ES-I3 (cell line): ENCODE measurements around the gene C9orf40.

ENCODE experiments used
- H3K36me3 ChIP-seq: 2 replicates; pipeline ENCODE4 v1.6.1; 2013; ENCODE audit warnings: mild to moderate bottlenecking, low read length, control low read depth, moderate library complexity; ENCODE audit not compliant: insufficient read depth
- H3K4me1 ChIP-seq: 2 replicates; pipeline ENCODE4 v1.6.1; 2013; ENCODE audit warnings: mild to moderate bottlenecking, control low read depth, low read length; ENCODE audit not compliant: insufficient read depth
- H3K9ac ChIP-seq: 2 replicates; pipeline ENCODE4 v1.6.1; 2013; ENCODE audit warnings: low read depth, mild to moderate bottlenecking, low read length, moderate library complexity
- H3K9me3 ChIP-seq: 2 replicates; pipeline ENCODE4 v1.6.1; 2013; ENCODE audit warnings: mild to moderate bottlenecking, low read length, moderate library complexity; ENCODE audit not compliant: control insufficient read depth, insufficient read depth

The C9orf40 gene

GRCh38 chr9:74952201-74953151, at the start of gene C9orf40:
TSS of gene C9orf40 (minus strand) at chr9:74952912. CDS start at chr9:74952611, 301 bp downstream.
- Histone ChIP-seq H3K9ac (peak within 1 kb of the TSS; percentile 94), H3K4me1 (0 out of 2 replicates have a peak, but pooled peaks cover 3% of the 10 kb centered on the region), H3K9me3 (no peaks in the 10 kb centered on the region), H3K36me3 (no peaks in the 10 kb centered on the region)

GRCh38 chr9:75001719-75002421, 49.2 kb upstream of the C9orf40 start:
- H3K36me3 ChIP-seq, result no peaks in the 10 kb centered on the region
- H3K4me1 ChIP-seq, result no peaks in the 10 kb centered on the region
- H3K9ac ChIP-seq, result no peak overlapping the region
- H3K9me3 ChIP-seq, result no peaks in the 10 kb centered on the region

- Histone ChIP-seq H3K36me3 (no peaks in the 10 kb centered on the region), H3K9me3 (no peaks in the 10 kb centered on the region), H3K4me1 (no peaks in the 10 kb centered on the region), H3K9ac (no peak overlapping the region)
These were observed 48.1 kb upstream of the C9orf40 start for GRCh38 chr9:75000835-75001234.

- Histone ChIP-seq H3K9ac (no peak overlapping the region), H3K36me3 (no peaks in the 10 kb centered on the region), H3K9me3 (no peaks in the 10 kb centered on the region), H3K4me1 (no peaks in the 10 kb centered on the region)
These were observed 32.3 kb upstream of the C9orf40 start for GRCh38 chr9:74985041-74985440.

- Histone ChIP-seq H3K36me3 (no peaks in the 10 kb centered on the region), H3K9me3 (no peaks in the 10 kb centered on the region), H3K9ac (no peak overlapping the region), H3K4me1 (no peaks in the 10 kb centered on the region)
These were observed 31.0 kb upstream of the C9orf40 start for GRCh38 chr9:74983709-74984108.

- Histone ChIP-seq H3K36me3 (no peaks in the 10 kb centered on the region), H3K9me3 (peaks cover 5% of the 10 kb centered on the region; the same call in 1 of the 2 replicates), H3K4me1 (no peaks in the 10 kb centered on the region), H3K9ac (no peak overlapping the region)
These were observed 27.1 kb upstream of the C9orf40 start for GRCh38 chr9:74979844-74980243.

GRCh38 chr9:74977287-74977686, 24.6 kb upstream of the C9orf40 start:
- Histone ChIP-seq H3K9ac (no peak overlapping the region), H3K9me3 (peaks cover 10% of the 10 kb centered on the region; the same call in 1 of the 2 replicates), H3K4me1 (0 out of 2 replicates have a peak, but pooled peaks cover 2% of the 10 kb centered on the region), H3K36me3 (no peaks in the 10 kb centered on the region; the same call in 1 of the 2 replicates)

- H3K4me1 ChIP-seq, result 0 out of 2 replicates have a peak, but pooled peaks cover 2% of the 10 kb centered on the region
- no peak overlapping the region for H3K9ac ChIP-seq
- H3K9me3 ChIP-seq, result peaks cover 10% of the 10 kb centered on the region; the same call in 1 of the 2 replicates
- no peaks in the 10 kb centered on the region; the same call in 1 of the 2 replicates for H3K36me3 ChIP-seq
These were observed 22.8 kb upstream of the C9orf40 start for GRCh38 chr9:74975538-74975937.

- Histone ChIP-seq H3K36me3 (no peaks in the 10 kb centered on the region; the same call in 1 of the 2 replicates), H3K4me1 (0 out of 2 replicates have a peak, but pooled peaks cover 2% of the 10 kb centered on the region), H3K9me3 (peaks cover 10% of the 10 kb centered on the region; the same call in 1 of the 2 replicates), H3K9ac (no peak overlapping the region)
These were observed 21.8 kb upstream of the C9orf40 start for GRCh38 chr9:74974558-74974957.

- H3K9ac ChIP-seq, result no peak overlapping the region
- H3K4me1 ChIP-seq, result 0 out of 2 replicates have a peak, but pooled peaks cover 2% of the 10 kb centered on the region
- no peaks in the 10 kb centered on the region; the same call in 1 of the 2 replicates for H3K36me3 ChIP-seq
- peaks cover 10% of the 10 kb centered on the region; the same call in 1 of the 2 replicates for H3K9me3 ChIP-seq
These were observed 21.0 kb upstream of the C9orf40 start for GRCh38 chr9:74973714-74974113.

- H3K9ac ChIP-seq, result no peak overlapping the region
- no peaks in the 10 kb centered on the region for H3K36me3 ChIP-seq
- no peaks in the 10 kb centered on the region for H3K9me3 ChIP-seq
- no peaks in the 10 kb centered on the region for H3K4me1 ChIP-seq
These were observed 10.3 kb upstream of the C9orf40 start for GRCh38 chr9:74963056-74963455.

- Histone ChIP-seq H3K36me3 (no peaks in the 10 kb centered on the region), H3K4me1 (no peaks in the 10 kb centered on the region), H3K9me3 (no peaks in the 10 kb centered on the region), H3K9ac (no peak overlapping the region)
These were observed 8.8 kb upstream of the C9orf40 start for GRCh38 chr9:74961496-74961895.

GRCh38 chr9:74960561-74960960, 7.8 kb upstream of the C9orf40 start:
- Histone ChIP-seq H3K36me3 (no peaks in the 10 kb centered on the region), H3K4me1 (no peaks in the 10 kb centered on the region), H3K9me3 (no peaks in the 10 kb centered on the region), H3K9ac (no peak overlapping the region)

GRCh38 chr9:74958587-74958986, 5.9 kb upstream of the C9orf40 start:
- Histone ChIP-seq H3K36me3 (no peaks in the 10 kb centered on the region), H3K9me3 (no peaks in the 10 kb centered on the region), H3K9ac (no peak overlapping the region), H3K4me1 (no peaks in the 10 kb centered on the region)
